WI38 (cell line): ENCODE measurements around the gene GRID1.

Experiments used
- H3K4me3 ChIP-seq: 2 replicates; pipeline ENCODE4 v1.5.1; 2011; ENCODE audit warnings: low read depth, mild to moderate bottlenecking, control low read depth, low read length
- TF ChIP-seq, protein P1 (sequence below): IDR thresholded peaks from 2 replicates; pipeline ENCODE4 v1.5.1; 2012; ENCODE audit warnings: low read depth, mild to moderate bottlenecking, control low read depth, low read length

GRID1 gene

DNA sequence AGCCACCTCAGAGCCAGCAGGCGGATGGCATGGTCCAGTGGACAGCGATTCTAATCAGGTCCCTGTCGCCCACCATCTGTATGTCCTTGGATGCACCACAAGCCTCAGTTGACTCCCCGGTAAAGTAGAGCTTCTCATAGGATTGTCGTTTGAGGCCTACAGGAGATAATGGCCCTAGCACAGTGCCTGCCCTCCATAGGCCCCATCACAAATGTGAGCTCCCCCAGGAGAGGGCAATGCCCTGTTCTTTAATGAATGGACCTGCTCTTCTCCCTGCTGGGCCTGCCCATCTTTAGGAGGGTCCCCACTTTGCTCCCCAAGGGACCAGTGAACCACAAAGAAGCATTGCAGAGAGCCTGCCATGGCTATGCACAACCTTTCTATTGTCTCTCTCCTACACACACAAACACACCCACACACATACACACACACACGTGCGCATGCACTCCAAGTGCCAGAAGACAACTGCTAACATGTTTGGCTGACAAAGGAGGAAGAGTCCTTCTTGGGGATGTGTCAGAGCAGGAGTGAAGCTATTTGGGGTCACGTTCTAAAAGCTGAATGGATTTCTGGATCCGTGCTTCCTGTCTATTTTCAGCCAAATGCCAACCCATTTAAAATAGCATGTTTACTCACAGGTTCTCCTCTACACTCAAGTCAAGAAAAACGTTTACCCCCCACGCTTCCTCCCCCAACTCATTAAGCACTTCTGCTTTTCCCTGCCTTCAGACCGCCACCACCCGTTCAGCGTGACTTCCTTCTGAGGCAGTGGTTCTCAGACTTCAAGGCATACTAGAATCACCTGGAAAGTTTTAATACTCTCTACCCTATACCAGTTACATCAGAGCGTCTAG, 196.1 kb downstream of the GRID1 start:
- no peak overlapping the region for H3K4me3 ChIP-seq
- TF ChIP-seq, protein P1, sequence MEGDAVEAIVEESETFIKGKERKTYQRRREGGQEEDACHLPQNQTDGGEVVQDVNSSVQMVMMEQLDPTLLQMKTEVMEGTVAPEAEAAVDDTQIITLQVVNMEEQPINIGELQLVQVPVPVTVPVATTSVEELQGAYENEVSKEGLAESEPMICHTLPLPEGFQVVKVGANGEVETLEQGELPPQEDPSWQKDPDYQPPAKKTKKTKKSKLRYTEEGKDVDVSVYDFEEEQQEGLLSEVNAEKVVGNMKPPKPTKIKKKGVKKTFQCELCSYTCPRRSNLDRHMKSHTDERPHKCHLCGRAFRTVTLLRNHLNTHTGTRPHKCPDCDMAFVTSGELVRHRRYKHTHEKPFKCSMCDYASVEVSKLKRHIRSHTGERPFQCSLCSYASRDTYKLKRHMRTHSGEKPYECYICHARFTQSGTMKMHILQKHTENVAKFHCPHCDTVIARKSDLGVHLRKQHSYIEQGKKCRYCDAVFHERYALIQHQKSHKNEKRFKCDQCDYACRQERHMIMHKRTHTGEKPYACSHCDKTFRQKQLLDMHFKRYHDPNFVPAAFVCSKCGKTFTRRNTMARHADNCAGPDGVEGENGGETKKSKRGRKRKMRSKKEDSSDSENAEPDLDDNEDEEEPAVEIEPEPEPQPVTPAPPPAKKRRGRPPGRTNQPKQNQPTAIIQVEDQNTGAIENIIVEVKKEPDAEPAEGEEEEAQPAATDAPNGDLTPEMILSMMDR, result no peak

DNA sequence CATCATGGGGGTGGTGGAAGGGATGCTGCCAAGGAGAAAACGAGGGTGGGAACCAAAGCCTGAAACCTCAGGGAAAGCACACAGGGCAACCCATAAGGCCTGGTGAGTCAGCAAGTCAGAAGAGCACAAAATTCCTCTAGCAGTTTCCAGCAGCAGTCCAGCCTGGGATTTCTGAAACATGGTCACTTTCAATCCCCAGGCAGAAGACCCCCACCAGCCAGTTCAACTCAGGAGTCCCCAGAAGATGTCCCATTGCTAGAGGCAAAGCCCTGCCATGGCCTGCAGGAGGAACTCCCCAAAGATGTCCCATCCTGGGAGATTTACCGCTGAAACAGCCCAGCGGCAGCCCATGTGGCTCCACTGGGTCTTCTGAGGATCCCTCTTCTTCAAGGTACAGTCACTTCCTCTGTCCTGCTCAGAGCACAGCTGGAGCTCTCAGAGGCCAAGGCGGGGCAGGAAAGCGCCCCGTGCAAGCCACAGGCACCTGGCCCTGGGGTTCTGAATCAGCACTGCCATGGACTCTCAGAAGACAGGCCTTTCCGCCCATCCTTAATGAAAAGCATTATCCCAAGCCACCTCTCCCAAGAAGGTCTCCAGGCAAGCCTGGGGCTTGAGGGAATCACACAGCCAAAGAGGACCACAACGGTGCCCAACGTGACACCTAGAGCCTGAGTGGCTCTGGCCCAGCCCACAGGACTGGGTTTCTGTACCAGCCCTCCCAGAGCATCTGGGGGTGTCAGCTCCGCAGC, 196.9 kb downstream of the GRID1 start:
- TF ChIP-seq, protein P1, result no peak
- H3K4me3 ChIP-seq, result no peak overlapping the region

DNA sequence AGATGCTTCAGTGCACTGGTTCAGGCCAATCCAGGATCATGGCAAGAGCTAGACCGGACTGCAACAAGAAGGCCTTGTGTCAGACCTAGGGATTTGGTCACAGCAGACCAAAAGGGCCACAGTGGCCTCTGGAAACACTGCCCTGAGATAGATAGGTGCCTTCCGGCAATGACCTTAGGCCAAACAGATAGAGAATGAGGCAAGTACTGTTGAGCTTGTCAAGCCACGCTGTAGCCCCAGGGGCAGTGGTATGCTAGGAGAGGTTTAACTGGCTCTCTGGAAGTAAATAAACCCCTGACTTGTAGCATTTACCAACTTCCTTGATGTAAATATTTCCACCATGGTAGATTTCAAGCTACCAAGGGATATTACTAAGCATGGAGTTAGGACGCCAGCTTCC, 197.5 kb downstream of the GRID1 start:
- H3K4me3 ChIP-seq, result no peak overlapping the region
- TF ChIP-seq, protein P1, result no peak

DNA sequence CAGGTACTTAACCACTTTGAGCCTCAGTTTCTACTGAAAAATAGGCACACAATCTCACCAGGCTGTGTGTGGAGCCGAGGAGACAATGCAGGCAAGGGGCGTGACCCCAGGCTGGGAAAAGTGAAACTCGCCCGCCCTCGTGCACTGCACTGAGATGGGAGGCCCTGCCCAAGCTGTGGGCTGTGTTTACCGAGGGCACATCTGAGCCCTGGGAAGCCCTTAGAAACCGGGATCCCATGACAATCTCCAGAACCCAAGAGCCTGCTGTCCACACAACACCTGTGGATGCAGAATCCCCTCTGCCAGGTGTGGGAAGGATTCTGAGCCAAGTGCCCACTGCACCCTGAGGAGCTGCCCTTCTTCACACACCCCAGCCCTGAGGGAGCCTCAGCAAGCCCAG, 198.3 kb downstream of the GRID1 start:
- H3K4me3 ChIP-seq, result no peak overlapping the region
- TF ChIP-seq, protein P1, result no peak

DNA sequence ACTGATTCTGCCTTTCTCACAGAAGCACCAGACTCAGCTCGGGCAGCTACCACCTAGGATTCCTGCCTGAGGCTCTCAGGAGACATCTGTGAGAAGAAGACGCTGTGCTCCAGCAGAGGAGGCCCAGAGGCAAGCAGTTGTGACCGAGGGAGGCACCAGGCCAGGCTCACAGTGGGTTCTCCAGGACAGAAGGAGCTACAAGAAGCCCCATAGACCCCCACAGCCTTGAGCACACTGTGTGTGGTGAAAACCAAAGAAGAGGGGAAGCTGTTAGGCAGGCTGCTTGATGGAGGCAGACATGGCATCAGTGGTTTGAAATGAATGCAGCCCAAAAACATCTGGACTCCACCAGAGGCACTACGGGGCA, 198.8 kb downstream of the GRID1 start:
- no peak overlapping the region for H3K4me3 ChIP-seq
- TF ChIP-seq, protein P1, result no peak

DNA sequence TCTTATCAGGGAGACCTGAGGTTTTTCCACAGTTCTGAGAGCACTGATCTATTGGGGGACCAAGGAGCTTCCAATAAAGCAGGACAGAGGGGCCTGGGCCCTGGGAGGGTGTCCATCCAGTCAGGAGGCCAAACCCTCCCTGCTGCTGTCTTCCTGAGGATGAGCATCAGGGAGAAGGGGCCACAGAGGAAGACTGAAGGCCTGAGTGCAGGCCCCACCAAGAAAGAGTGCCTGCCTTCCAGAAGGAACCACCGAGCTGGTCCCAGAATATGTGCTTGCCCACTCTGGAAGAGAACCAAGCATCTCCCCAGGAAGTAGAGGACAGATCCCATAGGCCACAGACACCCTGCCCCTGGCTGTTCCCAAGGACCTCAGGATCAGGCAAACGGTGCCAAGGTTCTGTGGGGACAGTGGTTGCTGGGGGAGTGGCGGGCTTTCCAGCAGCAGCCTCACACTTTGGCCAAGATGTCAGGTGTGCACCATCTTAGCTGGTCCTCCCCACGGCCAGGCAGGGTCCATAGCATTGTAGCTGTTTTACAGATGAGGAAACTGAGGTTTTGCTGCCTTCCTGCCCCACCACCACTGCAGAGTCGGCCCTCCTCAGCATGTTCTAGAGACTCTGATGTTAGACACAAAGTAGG, 199.4 kb downstream of the GRID1 start:
- H3K4me3 ChIP-seq, result no peak overlapping the region
- TF ChIP-seq, protein P1, result no peak
